ENCODE results near the gene GRAP2.

GRAP2 gene

GRCh38 chr22:39908136-39908535, 7.3 kb downstream of the GRAP2 start:
- no peak for DNase-seq (ENCODE audit: low read depth)
- TF ChIP-seq CTCF (IDR thresholded peaks at IDR 0.05; ENCODE audit: control insufficient read depth, insufficient read depth, low read depth, low read length, missing control alignments), result no peak
- H3K4me3 ChIP-seq (ENCODE audit: control insufficient read depth, low read depth, low read length), result no peak overlapping the region

GRCh38 chr22:39908737-39909136, 7.9 kb downstream of the GRAP2 start:
- H3K4me3 ChIP-seq (ENCODE audit: control insufficient read depth, low read depth, low read length), result no peak overlapping the region
- DNase-seq (ENCODE audit: low read depth), result no peak
- no peak for TF ChIP-seq CTCF (IDR thresholded peaks at IDR 0.05; ENCODE audit: control insufficient read depth, insufficient read depth, low read depth, low read length, missing control alignments)

DNA sequence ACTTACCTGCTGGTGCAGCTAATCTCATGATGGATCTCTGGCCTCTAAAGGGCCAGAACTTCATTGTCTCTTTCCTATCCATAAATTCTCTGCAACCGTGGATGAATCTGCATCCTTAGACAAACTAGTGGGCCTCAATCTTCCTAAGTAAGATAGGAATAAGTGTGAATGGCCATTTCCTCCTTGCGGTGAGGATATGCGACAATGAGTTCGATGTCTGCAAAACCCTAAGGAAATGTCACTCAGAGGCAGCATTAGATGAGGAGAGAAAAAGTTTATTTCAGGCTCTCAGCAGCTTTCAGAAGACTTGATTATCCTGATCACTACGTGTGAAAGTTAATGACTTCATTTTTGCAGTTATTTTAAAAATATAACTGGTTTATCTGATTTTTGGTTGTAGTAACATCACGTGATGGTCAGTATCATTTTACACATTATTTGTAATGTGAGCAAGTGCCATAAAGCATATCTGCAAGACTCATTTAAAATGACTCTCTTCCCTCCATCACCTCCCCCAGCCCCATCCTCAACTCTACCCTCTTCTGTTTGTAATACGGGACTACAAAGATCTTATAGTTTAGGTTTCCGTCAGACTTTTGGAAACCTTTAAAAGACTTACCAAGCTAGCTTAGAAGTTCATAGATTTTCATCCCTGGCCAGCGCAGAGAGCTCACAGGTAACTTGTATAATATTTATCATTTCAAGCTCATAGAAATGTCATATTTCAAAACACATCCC, 10.2 kb downstream of the GRAP2 start:
- no peak for DNase-seq (ENCODE audit: low read depth)
- TF ChIP-seq CTCF (IDR thresholded peaks at IDR 0.05; ENCODE audit: control insufficient read depth, insufficient read depth, low read depth, low read length, missing control alignments), result no peak
- no peak overlapping the region for H3K4me3 ChIP-seq (ENCODE audit: control insufficient read depth, low read depth, low read length)

DNA sequence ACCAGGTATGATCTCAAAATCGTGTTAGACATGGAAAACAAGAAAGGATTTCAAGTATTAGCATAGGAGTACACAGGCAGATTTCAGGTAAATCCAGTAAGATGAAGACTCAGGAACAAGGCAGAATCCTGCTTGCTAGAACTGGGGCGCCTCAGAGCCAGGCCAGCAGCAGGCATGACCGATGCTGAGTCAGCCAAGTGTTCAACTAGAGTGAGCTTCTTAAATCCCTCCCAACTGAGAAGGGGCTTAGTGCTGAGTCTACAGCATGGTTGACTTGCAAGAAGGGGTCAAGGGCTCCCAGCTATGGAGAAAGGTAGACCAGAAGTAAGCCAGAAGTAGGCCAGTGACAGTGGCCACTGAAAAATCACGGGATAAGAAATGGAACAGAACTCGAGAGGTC, 12.4 kb downstream of the GRAP2 start:
- no peak for TF ChIP-seq CTCF (IDR thresholded peaks at IDR 0.05; ENCODE audit: control insufficient read depth, insufficient read depth, low read depth, low read length, missing control alignments)
- no peak for DNase-seq (ENCODE audit: low read depth)
- H3K4me3 ChIP-seq (ENCODE audit: control insufficient read depth, low read depth, low read length), result no peak overlapping the region

DNA sequence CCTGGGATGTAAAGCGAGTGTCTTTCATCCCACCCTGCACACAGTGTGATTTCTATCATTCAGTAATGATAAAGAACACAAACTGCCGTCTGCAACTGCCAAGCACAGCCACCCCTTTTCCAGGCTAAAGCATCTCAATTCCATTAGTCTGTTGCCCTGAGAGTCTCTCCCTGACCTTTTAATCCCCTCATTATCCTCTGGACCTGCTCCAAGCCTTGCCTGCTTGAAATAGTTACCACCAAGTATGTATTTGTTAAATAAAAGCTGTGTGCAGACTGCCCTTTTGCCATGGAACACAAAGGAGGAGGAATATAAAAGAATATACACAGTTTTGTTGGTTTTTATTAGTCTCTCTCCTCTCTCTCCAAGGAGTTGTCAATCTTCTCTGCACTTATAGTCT, 13.0 kb downstream of the GRAP2 start:
- no peak for TF ChIP-seq CTCF (IDR thresholded peaks at IDR 0.05; ENCODE audit: control insufficient read depth, insufficient read depth, low read depth, low read length, missing control alignments)
- no peak for DNase-seq (ENCODE audit: low read depth)

GRCh38 chr22:39914584-39914983, 13.7 kb downstream of the GRAP2 start:
- no peak overlapping the region for H3K4me3 ChIP-seq (ENCODE audit: control insufficient read depth, low read depth, low read length)
- no peak for DNase-seq (ENCODE audit: low read depth)
- no peak for TF ChIP-seq CTCF (IDR thresholded peaks at IDR 0.05; ENCODE audit: control insufficient read depth, insufficient read depth, low read depth, low read length, missing control alignments)

More for the DNA sequence above, 13.0 kb downstream of the GRAP2 start:
- no peak overlapping the region for H3K4me3 ChIP-seq (ENCODE audit: control insufficient read depth, low read depth, low read length)

Measured in AG09309 (cell line).